Stimulated activated effector memory CD8-positive, alpha-beta T cell treated with anti-CD3 and anti-CD28 coated beads, Interleukin-12 subunit alpha, Interleukin-12 subunit beta, amount 100 ng/mL, for 72 hours (primary cell): ENCODE measurements around the gene TMEM190.
"Not testable (repeated sequence)": the region's sequence is repeated elsewhere in the genome, so short reads cannot be mapped to it uniquely, and the experiment has no call there.

Experiments
- ATAC-seq: fragments of 150-1000 bp; cut with Tn5 transposase; 2 replicates; pipeline ENCODE4 v1.10.0; 2021
- DNase-seq, 2 donors: peaks; one replicate each; pipeline ENCODE4 v3.0.0; 2021 to 2022; ENCODE audit warnings: low spot score in 2 of 2
- H3K27ac Mint-ChIP-seq: one replicate; pipeline ENCODE4 v1.8.0; 2022; ENCODE audit warnings: mild to moderate bottlenecking, mixed read lengths
- H3K36me3 Mint-ChIP-seq: one replicate; pipeline ENCODE4 v1.8.0; 2022; ENCODE audit warnings: mild to moderate bottlenecking, mixed read lengths
- H3K4me1 Mint-ChIP-seq: one replicate; pipeline ENCODE4 v1.8.0; 2022; ENCODE audit warnings: mixed read lengths
- H3K4me3 Mint-ChIP-seq: one replicate; pipeline ENCODE4 v1.8.0; 2022; ENCODE audit warnings: mild to moderate bottlenecking, mixed read lengths
- H3K9me3 Mint-ChIP-seq: one replicate; pipeline ENCODE4 v1.8.0; 2022; ENCODE audit warnings: mixed read lengths

TMEM190 gene

DNA sequence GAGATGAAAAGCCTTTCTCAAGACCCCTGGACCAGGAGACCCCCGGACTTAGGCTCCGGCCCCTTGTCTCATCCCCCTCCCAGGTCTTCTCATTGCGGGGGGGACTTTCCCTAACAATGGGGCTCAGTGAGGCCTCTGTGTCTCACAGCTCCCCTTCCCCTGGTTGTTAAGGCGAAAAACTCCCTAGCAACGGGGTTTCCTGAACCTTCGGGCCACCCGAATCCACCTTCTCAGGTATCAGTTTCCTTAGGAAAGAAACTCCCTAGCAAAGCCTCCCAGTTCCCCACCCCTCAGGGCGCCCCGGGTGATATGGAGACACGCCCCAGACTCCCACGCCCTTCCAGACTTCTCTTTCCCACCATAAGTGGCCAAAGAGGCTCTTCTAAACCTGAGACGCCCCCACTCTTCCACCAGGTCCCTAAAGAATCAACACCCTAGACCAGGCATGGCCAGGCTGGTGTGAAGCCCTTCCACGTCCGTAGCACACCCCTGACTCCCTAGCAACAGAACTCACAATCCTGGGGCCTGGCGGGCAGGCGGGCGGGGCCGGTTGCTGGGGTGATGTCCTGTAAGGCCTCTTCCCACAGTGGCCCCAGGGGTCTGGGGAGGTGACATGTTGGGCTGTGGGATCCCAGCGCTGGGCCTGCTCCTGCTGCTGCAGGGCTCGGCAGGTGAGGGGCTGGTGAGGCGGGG lies at the start of gene TMEM190:
Gene TMEM190, plus strand, starts transcription at position 586 of the 693 bp plus-strand sequence. Its CDS starts 28 bp downstream, at position 614.
- ATAC-seq (no peak), DNase-seq (no peak)
- Mint-ChIP-seq H3K9me3 (no peaks in the 10 kb centered on the region), H3K27ac (no peak within 1 kb of the TSS), H3K4me3 (no peak within 1 kb of the TSS), H3K4me1 (peaks cover 15% of the 10 kb centered on the region), H3K36me3 (peaks cover 6% of the 10 kb centered on the region)

DNA sequence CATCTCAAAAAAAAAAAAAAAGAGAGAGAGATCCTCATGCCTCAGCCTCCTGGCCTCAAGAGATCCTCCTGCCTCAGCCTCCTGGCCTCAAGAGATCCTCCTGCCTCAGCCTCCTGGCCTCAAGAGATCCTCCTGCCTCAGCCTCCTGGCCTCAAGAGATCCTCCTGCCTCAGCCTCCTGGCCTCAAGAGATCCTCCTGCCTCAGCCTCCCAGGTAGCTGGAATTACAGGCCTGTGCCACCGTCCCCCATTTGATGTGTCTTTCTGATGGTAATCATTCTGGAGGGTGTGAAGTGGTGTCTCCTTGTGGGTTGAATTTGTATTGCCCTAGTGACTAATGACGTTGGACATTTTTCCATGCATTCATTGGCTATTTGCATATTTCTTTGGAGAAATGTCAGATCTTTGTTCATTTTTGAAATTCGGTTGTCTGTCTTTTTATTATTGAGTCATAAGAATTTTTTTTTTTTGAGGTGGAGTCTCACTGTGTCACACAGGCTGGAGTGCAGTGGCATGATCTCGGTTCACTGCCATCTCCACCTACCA lies 47.8 kb upstream of the TMEM190 start:
- H3K9me3 Mint-ChIP-seq, ATAC-seq, H3K4me1 Mint-ChIP-seq, DNase-seq, H3K4me3 Mint-ChIP-seq, H3K36me3 Mint-ChIP-seq, H3K27ac Mint-ChIP-seq: not testable (repeated sequence)

DNA sequence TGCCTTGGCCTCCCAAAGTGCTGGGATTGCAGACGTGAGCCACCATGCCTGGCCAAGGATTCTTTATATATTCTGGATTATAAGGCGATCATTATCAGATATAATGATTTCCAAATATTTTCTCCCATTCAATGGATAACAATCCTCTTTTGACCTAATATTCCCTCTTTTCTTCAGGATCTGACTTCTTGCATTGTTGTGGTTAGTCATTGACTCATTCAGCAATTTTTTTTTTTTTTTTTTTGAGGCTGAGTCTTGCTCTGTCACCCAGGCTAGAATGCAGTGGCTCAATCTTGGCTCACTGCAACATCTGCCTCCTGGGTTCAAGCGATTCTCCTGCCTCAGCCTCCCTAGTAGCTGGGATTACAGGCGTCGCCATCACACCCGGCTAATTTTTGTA lies 46.8 kb upstream of the TMEM190 start:
- H3K27ac Mint-ChIP-seq, H3K36me3 Mint-ChIP-seq, DNase-seq, H3K9me3 Mint-ChIP-seq, ATAC-seq, H3K4me3 Mint-ChIP-seq, H3K4me1 Mint-ChIP-seq: not testable (repeated sequence)

DNA sequence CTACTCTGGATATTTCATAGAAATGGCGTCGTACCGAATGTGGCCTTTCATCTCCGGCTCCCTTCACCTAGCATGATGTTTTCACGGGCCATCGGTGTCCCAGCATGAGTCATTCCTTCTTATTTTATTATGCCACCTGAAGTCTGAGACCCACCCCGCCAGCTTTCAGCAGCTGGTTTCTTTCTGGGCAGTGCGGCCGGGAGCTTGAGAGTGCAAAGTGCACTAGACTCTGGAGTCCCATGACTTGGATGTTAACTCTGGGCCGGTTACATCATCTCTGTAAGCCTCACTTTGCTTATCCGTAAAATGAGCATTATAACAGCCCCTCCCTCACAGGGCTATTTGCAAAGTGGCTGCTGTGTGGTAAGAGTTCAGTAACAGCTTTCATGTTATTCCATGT lies 42.8 kb upstream of the TMEM190 start:
- no peaks in the 10 kb centered on the region for H3K9me3 Mint-ChIP-seq
- H3K4me1 Mint-ChIP-seq: peaks cover 7% of the 10 kb centered on the region
- no peak overlapping the region for H3K27ac Mint-ChIP-seq
- peaks cover 8% of the 10 kb centered on the region for H3K36me3 Mint-ChIP-seq
- DNase-seq: no peak
- no peak for ATAC-seq
- no peak overlapping the region for H3K4me3 Mint-ChIP-seq

DNA sequence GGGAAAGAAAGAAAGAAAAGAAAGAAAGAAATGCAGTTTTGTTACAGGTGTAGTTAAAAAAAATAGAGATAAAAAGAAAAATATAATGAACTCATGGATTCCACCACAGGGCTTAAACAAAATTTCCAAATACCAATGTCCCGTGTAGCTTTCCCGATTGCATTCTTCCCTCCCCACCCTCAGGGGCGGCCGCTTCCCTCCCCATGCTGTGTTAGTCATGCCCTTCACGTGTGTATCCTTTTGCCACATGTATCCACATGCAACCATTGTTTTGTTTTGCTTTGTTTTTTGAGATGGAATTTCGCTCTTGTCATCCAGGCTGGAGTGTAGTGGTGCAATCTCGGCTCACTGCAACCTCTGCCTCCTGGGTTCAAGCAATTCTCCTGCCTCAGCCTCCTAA lies 40.5 kb upstream of the TMEM190 start:
- Mint-ChIP-seq H3K4me1 (peaks cover 23% of the 10 kb centered on the region), H3K9me3 (no peaks in the 10 kb centered on the region), H3K4me3 (no peak overlapping the region), H3K36me3 (peaks cover 18% of the 10 kb centered on the region), H3K27ac (no peak overlapping the region)
- no peak for ATAC-seq
- DNase-seq: no peak

DNA sequence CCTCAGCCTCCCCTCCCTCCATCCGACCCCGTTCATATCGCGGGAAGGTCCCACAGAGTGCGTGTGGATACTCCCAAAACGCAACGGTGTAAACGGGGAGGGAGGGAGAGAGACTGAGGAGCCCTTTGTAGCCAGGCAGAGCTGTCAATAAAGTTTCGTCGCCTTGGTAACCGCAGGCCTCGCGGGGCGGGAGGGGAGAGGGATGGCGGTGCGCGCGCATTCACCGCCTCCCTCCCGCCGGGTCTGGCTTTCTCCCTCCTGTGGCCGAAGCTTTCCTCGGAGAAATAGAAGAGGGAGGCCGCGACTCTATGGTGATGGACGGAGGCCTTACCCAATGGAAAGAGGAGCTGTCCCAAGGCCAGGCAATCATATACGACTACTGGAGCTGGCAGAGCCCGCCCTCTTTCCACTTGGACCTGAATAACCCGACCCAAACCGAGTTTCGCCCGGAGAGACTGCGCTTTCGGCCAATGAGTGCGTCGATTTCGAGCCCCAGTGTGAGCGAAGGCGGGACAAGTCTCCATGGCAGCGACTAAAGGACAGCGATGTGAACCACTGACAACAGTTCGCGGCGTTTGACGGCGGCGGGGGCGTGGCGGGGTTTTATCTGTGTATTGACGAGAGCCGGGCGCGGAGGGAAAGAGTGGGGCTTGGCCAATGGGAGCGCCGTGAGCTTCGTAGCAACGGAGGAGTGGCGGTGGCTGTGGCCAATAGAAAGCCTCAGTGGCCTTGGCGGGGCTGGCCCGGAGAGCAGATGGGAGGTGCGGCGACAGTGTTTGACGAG lies 37.3 kb upstream of the TMEM190 start, which contains the start of gene KMT5C:
Gene KMT5C, plus strand, starts transcription at position 772 of the 784 bp plus-strand sequence. CDS start 2,061 bp downstream, outside the sequence.
- Mint-ChIP-seq H3K4me3 (peak within 1 kb of the TSS; percentile 81), H3K36me3 (peaks cover 30% of the 10 kb centered on the region), H3K9me3 (no peaks in the 10 kb centered on the region), H3K27ac (peak within 1 kb of the TSS; percentile 99), H3K4me1 (peaks cover 30% of the 10 kb centered on the region)
- peak; percentile 98 to 100 for DNase-seq
- peak; percentile 89 for ATAC-seq

DNA sequence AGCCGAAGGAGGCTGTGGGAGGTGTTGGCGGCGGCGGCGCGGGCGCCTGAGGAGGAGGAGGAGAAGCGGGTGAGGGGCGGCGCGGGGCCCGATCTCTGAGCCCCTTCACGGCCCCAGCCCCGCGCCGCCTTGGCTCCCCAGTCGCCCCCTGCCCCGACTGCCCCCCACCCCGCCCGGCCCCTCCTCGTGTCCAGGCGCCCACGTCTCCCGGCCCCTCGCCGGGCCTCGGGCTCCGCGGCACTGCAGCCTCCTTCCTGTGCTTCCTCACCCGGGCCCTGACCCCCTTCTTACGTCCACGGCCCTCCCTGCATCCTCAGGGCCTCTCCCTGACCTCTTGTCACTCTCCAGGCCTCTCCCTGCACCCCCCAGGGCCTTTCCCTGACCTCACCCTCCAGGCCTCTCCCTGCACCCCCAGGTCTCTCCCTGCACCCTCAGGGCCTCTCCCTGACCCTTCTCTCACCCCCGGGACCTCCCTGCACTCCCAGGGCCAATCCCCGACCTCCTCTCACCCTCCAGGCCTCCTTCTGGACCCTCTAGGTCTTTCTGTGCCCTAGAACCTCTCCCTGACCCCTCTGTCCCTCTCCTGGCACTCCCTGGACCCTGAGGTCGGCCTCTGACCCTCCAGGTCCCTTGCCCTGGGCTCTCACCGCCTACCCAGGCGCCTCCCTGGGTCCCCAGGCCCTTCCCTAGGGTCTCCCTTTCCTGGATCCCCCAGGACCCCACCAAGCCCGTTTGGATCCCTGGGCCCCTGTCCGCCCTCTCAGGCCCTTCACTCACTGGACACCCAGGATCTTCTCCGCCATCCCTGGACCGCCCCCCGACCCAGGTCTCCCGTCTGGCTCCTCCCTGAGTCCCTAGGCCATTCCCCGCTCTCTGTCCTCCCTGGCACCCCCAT lies 36.5 kb upstream of the TMEM190 start:
- Mint-ChIP-seq H3K36me3 (peaks cover 30% of the 10 kb centered on the region), H3K27ac (peak overlapping the region; percentile 99), H3K9me3 (no peaks in the 10 kb centered on the region), H3K4me3 (peak overlapping the region; percentile 81), H3K4me1 (peaks cover 34% of the 10 kb centered on the region)
- DNase-seq (peak in 1 of 2 donors; percentile 70), ATAC-seq (no peak)

DNA sequence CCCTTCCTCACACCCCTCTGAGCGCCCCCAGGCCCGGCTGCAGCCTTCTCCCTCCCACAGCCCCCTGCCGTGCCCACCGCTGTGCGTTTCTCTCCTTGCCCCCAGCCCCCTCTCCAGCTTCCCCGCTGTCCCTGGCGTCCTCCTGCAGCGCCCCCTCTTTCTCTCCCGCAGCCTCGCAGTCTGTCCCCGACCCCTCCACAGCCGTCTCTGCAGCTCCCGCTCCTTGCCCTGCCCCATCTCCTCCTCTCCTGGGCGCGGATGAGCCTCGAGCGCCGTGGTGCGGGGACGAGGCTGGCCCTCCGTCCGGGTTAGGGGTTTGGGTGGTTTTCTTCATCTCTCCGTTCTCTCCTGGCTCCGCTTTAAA lies 35.9 kb upstream of the TMEM190 start:
- H3K4me3 Mint-ChIP-seq: peak overlapping the region; percentile 81
- H3K4me1 Mint-ChIP-seq: peaks cover 39% of the 10 kb centered on the region
- peaks cover 30% of the 10 kb centered on the region for H3K36me3 Mint-ChIP-seq
- H3K27ac Mint-ChIP-seq: peak overlapping the region; percentile 99
- no peak for DNase-seq
- H3K9me3 Mint-ChIP-seq: no peaks in the 10 kb centered on the region
- ATAC-seq: no peak

DNA sequence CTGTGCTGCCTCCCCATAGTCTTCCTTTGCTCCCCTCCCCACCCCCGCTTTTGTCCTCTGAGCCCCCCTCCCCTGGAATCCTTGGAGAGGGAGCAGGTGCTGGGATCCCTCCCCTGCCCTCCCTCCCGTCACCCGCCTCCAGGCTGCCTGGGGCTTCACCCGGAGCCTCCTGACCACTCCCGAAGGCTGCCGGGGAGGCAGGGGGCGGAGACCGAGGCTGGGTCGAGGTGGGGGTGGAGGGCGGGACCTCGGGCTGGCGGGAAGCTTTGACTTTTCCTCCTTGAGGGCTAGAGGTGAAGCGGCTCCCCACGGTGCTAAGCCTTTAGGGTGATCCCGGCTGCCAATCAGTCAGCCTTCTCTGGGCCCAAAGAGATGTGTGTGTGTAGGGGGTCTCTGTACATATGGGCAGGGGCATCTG lies 35.4 kb upstream of the TMEM190 start:
- H3K36me3 Mint-ChIP-seq: peaks cover 30% of the 10 kb centered on the region
- peak in 1 of 2 donors; percentile 16 for DNase-seq
- peak overlapping the region; percentile 81 for H3K4me3 Mint-ChIP-seq
- H3K4me1 Mint-ChIP-seq: peaks cover 39% of the 10 kb centered on the region
- no peaks in the 10 kb centered on the region for H3K9me3 Mint-ChIP-seq
- ATAC-seq: no peak
- peak overlapping the region; percentile 99 for H3K27ac Mint-ChIP-seq

DNA sequence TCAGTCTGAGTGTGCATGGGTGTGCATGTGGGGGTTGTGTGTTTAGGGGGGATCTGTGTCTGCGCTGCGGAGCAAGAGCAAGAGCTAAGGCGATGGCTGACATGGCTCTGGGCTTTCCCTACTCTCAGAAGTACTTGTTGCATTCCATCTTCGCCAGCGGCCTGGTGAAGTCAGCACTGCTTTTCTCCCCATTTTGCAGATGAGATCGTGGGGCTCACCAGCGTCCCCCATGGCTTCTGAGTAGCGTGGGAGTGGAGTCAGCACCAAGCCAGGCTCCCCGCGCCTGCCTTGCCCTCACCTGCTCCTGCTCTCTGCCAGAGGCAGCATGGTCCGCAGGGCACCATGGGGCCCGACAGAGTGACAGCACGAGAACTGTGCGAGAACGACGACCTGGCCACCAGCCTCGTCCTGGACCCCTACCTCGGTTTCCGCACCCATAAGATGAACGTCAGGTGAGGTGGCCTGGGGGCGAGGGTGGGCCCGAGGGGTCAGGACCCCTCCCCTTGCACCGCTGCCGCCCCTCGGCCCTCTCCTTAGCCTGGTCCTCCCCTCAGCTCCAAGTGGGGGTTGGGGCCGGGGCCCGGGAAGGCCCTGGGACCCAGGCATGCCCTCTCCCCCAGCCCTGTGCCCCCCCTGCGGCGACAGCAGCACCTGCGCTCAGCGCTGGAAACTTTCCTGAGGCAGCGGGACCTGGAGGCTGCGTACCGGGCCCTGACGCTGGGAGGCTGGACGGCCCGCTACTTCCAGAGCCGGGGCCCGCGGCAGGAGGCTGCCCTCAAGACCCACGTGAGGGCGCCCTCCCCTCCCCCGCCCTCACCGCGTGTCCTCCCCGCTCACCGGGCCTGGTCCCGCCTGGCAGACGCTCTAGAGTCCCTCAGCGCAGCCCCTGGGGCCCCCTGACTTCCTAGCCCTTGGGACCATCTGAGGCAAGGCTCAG lies 34.8 kb upstream of the TMEM190 start:
- H3K4me1 Mint-ChIP-seq: peaks cover 39% of the 10 kb centered on the region
- ATAC-seq: no peak
- peaks cover 30% of the 10 kb centered on the region for H3K36me3 Mint-ChIP-seq
- DNase-seq: no peak
- no peaks in the 10 kb centered on the region for H3K9me3 Mint-ChIP-seq
- H3K27ac Mint-ChIP-seq: no peak overlapping the region
- peak overlapping the region; percentile 81 for H3K4me3 Mint-ChIP-seq

DNA sequence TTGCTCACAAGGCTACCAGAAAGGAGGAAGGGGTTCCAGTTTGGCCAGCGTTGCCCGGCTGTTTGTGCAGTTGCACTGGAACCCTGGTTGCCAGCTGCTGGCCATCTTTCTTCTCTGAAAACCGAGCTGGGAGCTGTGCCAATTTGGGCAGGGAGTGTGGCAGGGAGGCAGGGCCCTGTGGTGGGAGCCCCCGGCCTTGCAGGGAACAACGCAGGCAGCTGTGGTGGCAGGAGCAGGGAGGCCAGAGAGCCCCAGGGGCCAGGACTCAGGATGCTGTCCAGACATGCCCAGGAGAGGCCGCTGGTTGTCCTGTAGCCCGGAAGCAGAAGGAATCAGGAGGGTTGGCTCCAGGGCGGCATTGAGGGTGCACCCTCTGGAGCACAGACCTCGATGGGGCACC lies 32.2 kb upstream of the TMEM190 start:
- Mint-ChIP-seq H3K36me3 (peaks cover 17% of the 10 kb centered on the region), H3K4me3 (no peak overlapping the region), H3K27ac (no peak overlapping the region), H3K4me1 (peaks cover 31% of the 10 kb centered on the region), H3K9me3 (no peaks in the 10 kb centered on the region)
- no peak for DNase-seq
- no peak for ATAC-seq

DNA sequence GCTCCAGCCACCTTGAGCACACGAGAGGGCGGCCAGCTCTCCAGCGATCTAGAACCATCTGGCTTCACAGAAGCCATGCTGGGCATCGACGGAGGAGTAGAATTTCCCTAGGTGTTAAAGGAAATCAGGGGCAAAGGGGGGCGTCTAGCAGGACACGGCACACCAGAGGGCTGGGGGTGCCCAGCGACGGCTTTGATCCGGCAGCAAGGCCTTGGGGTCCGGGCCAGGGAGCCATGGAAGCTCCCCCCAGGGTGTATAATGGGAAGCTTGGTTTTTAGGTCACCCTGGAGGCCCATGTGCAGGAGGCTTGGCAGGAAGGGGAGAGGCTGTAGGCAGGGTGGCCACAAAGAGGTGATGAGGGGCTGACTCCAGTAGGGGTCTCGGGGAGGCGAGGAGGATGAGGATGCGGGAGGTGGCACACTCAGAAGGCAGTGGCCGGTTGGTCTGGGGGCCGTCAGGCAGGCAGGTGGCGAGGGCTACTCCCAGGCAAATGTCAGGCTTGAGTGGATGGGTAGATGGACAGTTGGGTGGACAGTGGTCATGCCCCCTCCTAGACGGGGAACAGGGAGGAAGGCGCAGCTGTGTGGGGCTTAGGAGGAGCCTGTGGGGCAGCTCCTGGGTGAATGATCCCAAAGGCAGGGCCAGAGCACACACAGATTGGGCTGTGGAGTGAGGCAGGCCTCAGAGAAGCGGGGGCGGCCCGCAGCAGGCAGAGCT lies 31.4 kb upstream of the TMEM190 start:
- no peaks in the 10 kb centered on the region for H3K9me3 Mint-ChIP-seq
- ATAC-seq: no peak
- no peak overlapping the region for H3K4me3 Mint-ChIP-seq
- DNase-seq: no peak
- H3K36me3 Mint-ChIP-seq: peaks cover 13% of the 10 kb centered on the region
- H3K27ac Mint-ChIP-seq: no peak overlapping the region
- peaks cover 24% of the 10 kb centered on the region for H3K4me1 Mint-ChIP-seq

DNA sequence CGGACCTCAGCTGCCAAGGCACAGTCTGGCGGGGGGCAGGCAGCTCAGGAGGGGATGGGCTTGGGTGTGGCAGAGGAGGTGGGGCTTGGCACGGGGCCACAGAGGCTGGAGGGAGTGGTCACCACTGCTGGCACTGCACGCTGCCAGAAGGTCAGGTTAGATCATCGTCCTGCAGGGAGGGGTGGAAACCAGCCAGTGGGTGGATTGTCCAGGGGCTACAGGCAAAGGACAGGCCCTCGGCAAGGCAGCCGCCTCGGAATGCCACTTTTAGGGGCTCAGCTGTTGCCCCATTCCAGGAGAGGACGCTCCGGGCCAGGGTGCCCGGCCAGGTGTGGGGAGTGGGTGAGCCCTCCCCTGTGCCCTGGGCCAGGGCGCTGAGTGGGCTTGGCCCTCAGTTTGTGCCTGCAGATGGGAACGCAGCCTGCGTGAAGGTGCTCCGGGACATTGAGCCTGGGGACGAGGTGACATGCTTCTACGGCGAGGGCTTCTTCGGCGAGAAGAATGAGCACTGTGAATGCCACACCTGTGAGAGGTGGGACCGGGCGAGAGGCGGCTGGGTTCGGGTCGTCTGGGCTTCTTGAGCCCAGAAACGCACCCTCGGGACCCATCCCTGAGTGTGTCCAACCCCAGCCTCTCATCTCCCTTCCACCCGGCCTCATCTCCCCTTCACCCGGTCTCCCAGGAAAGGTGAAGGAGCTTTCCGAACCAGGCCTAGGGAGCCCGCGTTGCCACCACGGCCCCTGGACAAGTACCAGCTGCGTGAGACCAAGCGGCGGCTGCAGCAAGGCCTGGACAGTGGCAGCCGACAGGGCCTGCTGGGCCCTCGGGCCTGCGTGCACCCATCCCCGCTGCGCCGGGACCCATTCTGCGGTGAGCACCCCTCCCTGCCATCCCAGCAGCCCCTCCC lies 30.6 kb upstream of the TMEM190 start:
- peaks cover 18% of the 10 kb centered on the region for H3K4me1 Mint-ChIP-seq
- no peaks in the 10 kb centered on the region for H3K9me3 Mint-ChIP-seq
- ATAC-seq (no peak), DNase-seq (no peak)
- H3K4me3 Mint-ChIP-seq: no peak overlapping the region
- no peak overlapping the region for H3K27ac Mint-ChIP-seq
- peaks cover 13% of the 10 kb centered on the region for H3K36me3 Mint-ChIP-seq
